Activated CD4-positive, alpha-beta T cell treated with anti-CD3 and anti-CD28 coated beads, Interleukin-2, Interleukin-4, amounts not matched to agents 100 ng/mL and 50 ng/mL, durations not matched to agents 16 hours and 8 hours (primary cell): ENCODE results near the gene CIROP.
A peak's percentile ranks its signal among the peaks of the same experiment; 100 is the strongest.

Experiments used
- DNase-seq: peaks from one replicate; pipeline ENCODE4 v3.0.0-alpha.2; 2020; ENCODE audit warnings: low spot score

Gene CIROP

GRCh38 chr14:23131482-23131881 is 26.7 kb upstream of the CIROP start:
- DNase-seq: no peak

- DNase-seq: no peak
These were observed 26.1 kb upstream of the CIROP start for GRCh38 chr14:23130871-23131270.

GRCh38 chr14:23129759-23130316 is 25.0 kb upstream of the CIROP start:
- DNase-seq: no peak

- no peak for DNase-seq
These were observed 24.4 kb upstream of the CIROP start for GRCh38 chr14:23128969-23129758.

- no peak for DNase-seq
These were observed 23.1 kb upstream of the CIROP start for GRCh38 chr14:23127861-23128260.

GRCh38 chr14:23126548-23127278 is 21.9 kb upstream of the CIROP start:
- DNase-seq: no peak

GRCh38 chr14:23125933-23126524 is 21.2 kb upstream of the CIROP start:
- no peak for DNase-seq

- no peak for DNase-seq
These were observed 20.2 kb upstream of the CIROP start for GRCh38 chr14:23125011-23125410.

- DNase-seq: no peak
These were observed 19.7 kb upstream of the CIROP start for GRCh38 chr14:23124337-23124954.

- DNase-seq: no peak
These were observed 18.6 kb upstream of the CIROP start for GRCh38 chr14:23123419-23123818.

GRCh38 chr14:23122086-23122485 is 17.3 kb upstream of the CIROP start:
- no peak for DNase-seq

GRCh38 chr14:23121361-23121771 is 16.6 kb upstream of the CIROP start:
- peak; percentile 18 for DNase-seq

- DNase-seq: peak; percentile 88
These were observed 15.9 kb upstream of the CIROP start for GRCh38 chr14:23120541-23121251.

GRCh38 chr14:23119363-23120327 is 14.9 kb upstream of the CIROP start:
- no peak for DNase-seq

- no peak for DNase-seq
These were observed 13.9 kb upstream of the CIROP start, which contains the start of gene CEBPE for GRCh38 chr14:23118506-23119362. TSS of gene CEBPE (minus strand) at chr14:23119255. CDS start at chr14:23119091, 164 bp downstream.

- DNase-seq: no peak
These were observed 12.7 kb upstream of the CIROP start for GRCh38 chr14:23117371-23118020.

GRCh38 chr14:23115918-23116317 is 11.1 kb upstream of the CIROP start:
- no peak for DNase-seq

GRCh38 chr14:23115039-23115731 is 10.4 kb upstream of the CIROP start:
- DNase-seq: no peak
